Karpas-422 (cell line): ENCODE results near the gene METTL8. TPM values are rescaled to one million over a fixed set of nuclear protein-coding genes. Genes with fewer than 3 reads are reported as not detected.

Experiments used
- DNase-seq: peaks from one replicate; pipeline ENCODE4 v3.0.0-alpha.2; 2015
- H2AFZ ChIP-seq: fragments of 200-600 bp; sonication (generic); 2 replicates; pipeline ENCODE4 v1.6.1; 2014; ENCODE audit warnings: antibody characterized with exemption, low read length, mixed read lengths
- H3K27ac ChIP-seq: fragments of 200-600 bp; sonication (generic); 2 replicates; pipeline ENCODE4 v1.5.1; 2014; ENCODE audit warnings: mild to moderate bottlenecking, low read length, moderate library complexity
- H3K27me3 ChIP-seq: fragments of 200-600 bp; sonication (generic); 2 replicates; pipeline ENCODE4 v1.6.1; 2014; ENCODE audit warnings: low read length, mixed read lengths
- H3K36me3 ChIP-seq: fragments of 200-600 bp; sonication (generic); 2 replicates; pipeline ENCODE4 v1.6.1; 2014; ENCODE audit warnings: low read length, mixed read lengths; ENCODE audit not compliant: insufficient read depth
- H3K4me1 ChIP-seq: fragments of 200-600 bp; sonication (generic); 2 replicates; pipeline ENCODE4 v1.6.1; 2014; ENCODE audit warnings: mild to moderate bottlenecking, low read length, mixed read lengths
- H3K4me2 ChIP-seq: fragments of 200-600 bp; sonication (generic); 2 replicates; pipeline ENCODE4 v1.6.1; 2014; ENCODE audit warnings: low read length, low read depth, mild to moderate bottlenecking; ENCODE audit not compliant: poor library complexity, severe bottlenecking
- H3K4me3 ChIP-seq: fragments of 200-600 bp; sonication (generic); 2 replicates; pipeline ENCODE4 v1.5.1; 2014; ENCODE audit warnings: mild to moderate bottlenecking, antibody characterized with exemption, low read length, mixed read lengths
- H3K79me2 ChIP-seq: fragments of 200-600 bp; sonication (generic); 2 replicates; pipeline ENCODE4 v1.6.1; 2014; ENCODE audit warnings: mild to moderate bottlenecking, low read length, mixed read lengths
- H3K9ac ChIP-seq: fragments of 200-600 bp; sonication (generic); 2 replicates; pipeline ENCODE4 v1.6.0; 2014; ENCODE audit warnings: low read length
- H3K9me2 ChIP-seq: fragments of 200-600 bp; sonication (generic), shearing (Covaris generic); replicated peaks from 2 replicates; pipeline ENCODE4 v1.6.0; 2014; ENCODE audit warnings: mild to moderate bottlenecking, low read length, moderate library complexity; ENCODE audit not compliant: insufficient read depth
- H3K9me3 ChIP-seq: fragments of 300-700, 200-600 bp; sonication (generic); 2 replicates; pipeline ENCODE4 v1.6.1; 2014; ENCODE audit warnings: low read length, mixed read lengths
- H4K20me1 ChIP-seq: fragments of 200-600 bp; sonication (generic); 2 replicates; pipeline ENCODE4 v1.6.1; 2014; ENCODE audit warnings: mild to moderate bottlenecking, antibody characterized with exemption, low read length, low read depth; ENCODE audit not compliant: insufficient read depth
- total RNA-seq: library from RNA; depleted of rRNA; stranded (reverse); fragments of >200 nt; shearing (Covaris generic); gene quantifications from 2 replicates; pipeline ENCODE4 v1.2.3, GENCODE V29; 2014; ENCODE audit warnings: low replicate concordance

METTL8 gene
- total RNA-seq, 1 experiment from 2014 or later = 16.5 TPM

DNA sequence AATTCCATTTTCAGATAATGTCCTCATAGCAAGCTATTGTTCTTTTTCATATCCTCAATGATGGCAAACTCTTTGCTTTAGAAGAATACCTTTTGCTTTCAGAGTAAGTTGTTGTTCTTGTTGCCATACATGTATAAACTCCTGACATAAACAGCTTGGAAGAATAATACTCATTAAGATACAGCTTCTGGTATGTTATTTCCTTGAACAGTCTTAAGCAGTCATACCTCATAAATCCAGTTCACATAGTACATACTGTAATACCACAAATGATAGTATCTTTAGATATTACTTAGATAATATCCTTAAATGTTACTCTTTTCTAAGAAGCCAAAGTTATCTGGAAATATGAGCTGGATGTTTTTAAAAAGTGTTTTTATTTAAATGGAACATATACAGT, 23.2 kb downstream of the METTL8 start:
- H3K4me2 ChIP-seq = no peak overlapping the region
- no peaks in the 10 kb centered on the region for H3K36me3 ChIP-seq
- no peaks in the 10 kb centered on the region for H4K20me1 ChIP-seq
- no peaks in the 10 kb centered on the region for H3K9me2 ChIP-seq
- no peak overlapping the region for H2AFZ ChIP-seq
- H3K4me1 ChIP-seq = peaks cover 6% of the 10 kb centered on the region
- 0 out of 2 replicates have a peak, but pooled peaks cover 4% of the 10 kb centered on the region for H3K79me2 ChIP-seq
- H3K27me3 ChIP-seq = no peaks in the 10 kb centered on the region
- H3K9me3 ChIP-seq = no peaks in the 10 kb centered on the region
- no peak overlapping the region for H3K4me3 ChIP-seq
- no peak for DNase-seq
- H3K27ac ChIP-seq = no peak overlapping the region
- H3K9ac ChIP-seq = no peak overlapping the region

DNA sequence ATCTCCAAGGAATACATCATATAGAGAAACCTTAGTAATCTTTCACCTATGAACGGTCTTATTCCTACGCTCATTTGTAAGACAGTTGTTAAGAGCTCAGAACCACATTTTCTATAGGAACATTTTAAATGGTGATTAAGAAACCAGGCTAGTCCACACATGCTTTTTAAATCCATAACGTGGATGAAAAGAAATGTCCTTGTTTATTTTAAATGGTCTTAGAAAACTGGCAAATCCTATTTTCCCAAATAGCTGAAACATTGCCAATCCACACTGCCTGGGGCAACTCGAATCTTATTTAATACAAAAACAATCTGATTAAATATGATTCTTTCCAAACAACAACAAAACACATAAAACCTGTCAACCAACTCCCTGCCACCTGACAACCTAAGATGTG, 23.7 kb downstream of the METTL8 start:
- H3K4me1 ChIP-seq = peaks cover 5% of the 10 kb centered on the region
- H3K4me3 ChIP-seq = no peak overlapping the region
- H3K36me3 ChIP-seq = no peaks in the 10 kb centered on the region
- no peaks in the 10 kb centered on the region for H4K20me1 ChIP-seq
- H3K27me3 ChIP-seq = no peaks in the 10 kb centered on the region
- no peak overlapping the region for H2AFZ ChIP-seq
- no peak overlapping the region for H3K9ac ChIP-seq
- 0 out of 2 replicates have a peak, but pooled peaks cover 4% of the 10 kb centered on the region for H3K79me2 ChIP-seq
- H3K9me2 ChIP-seq = no peaks in the 10 kb centered on the region
- H3K9me3 ChIP-seq = no peaks in the 10 kb centered on the region
- no peak for DNase-seq
- H3K27ac ChIP-seq = no peak overlapping the region
- H3K4me2 ChIP-seq = no peak overlapping the region

DNA sequence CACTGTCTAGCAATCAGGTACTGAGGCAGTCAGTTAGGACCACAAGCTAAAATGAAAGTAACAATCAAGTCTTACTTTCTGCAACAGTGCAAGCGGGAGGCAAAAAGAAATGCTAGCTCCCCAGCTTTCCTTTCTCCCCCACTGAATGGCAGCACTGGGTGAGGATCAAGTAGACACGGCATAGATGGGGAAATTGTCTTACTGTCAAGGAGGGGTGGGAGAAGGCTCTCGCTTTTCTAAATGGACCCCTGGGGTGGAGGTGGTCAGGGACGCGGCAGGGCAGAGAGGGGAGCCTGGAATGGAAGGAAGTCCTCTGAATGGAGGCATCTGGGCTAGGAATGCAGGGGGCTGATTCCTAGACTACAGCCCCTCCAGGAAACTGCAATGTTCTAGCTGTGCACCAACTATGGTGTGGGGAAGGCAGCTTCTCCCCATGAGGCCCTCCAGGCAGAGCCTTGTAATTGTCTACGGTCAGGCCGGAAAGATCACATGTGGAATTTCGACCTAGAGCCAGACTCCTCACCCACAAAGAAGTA, 24.3 kb downstream of the METTL8 start:
- Histone ChIP-seq H3K4me2 (no peak overlapping the region), H3K79me2 (0 out of 2 replicates have a peak, but pooled peaks cover 4% of the 10 kb centered on the region), H3K4me3 (no peak overlapping the region)

DNA sequence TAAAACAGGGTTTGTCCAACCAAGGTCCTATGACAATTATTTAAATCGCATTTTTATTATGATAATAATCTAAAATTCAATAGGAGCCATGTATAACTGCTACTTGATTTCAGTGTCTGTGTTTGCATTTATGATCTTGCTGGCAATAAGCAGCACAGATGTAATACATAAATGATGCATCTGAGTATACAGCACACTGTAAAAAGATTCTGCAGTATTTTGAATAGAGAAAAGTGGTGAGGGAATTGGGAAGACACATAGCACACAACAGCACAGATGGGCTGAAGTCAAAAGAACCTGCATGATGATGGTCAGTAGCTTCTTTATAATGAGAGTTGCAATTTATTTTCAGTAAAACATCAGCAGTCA, 26.1 kb downstream of the METTL8 start:
- H3K4me2 ChIP-seq = no peak overlapping the region
- H3K9me2 ChIP-seq = no peaks in the 10 kb centered on the region
- no peak overlapping the region for H3K4me3 ChIP-seq
- H3K27ac ChIP-seq = no peak overlapping the region
- H2AFZ ChIP-seq = no peak overlapping the region
- no peaks in the 10 kb centered on the region for H4K20me1 ChIP-seq
- no peaks in the 10 kb centered on the region for H3K27me3 ChIP-seq
- H3K9ac ChIP-seq = no peak overlapping the region
- 0 out of 2 replicates have a peak, but pooled peaks cover 4% of the 10 kb centered on the region for H3K79me2 ChIP-seq
- H3K4me1 ChIP-seq = no peaks in the 10 kb centered on the region
- DNase-seq = no peak
- no peaks in the 10 kb centered on the region for H3K36me3 ChIP-seq
- H3K9me3 ChIP-seq = no peaks in the 10 kb centered on the region

More for the DNA sequence above, 24.3 kb downstream of the METTL8 start:
- Histone ChIP-seq H3K9me3 (no peaks in the 10 kb centered on the region), H4K20me1 (no peaks in the 10 kb centered on the region), H2AFZ (no peak overlapping the region), H3K9ac (no peak overlapping the region), H3K27ac (no peak overlapping the region), H3K9me2 (no peaks in the 10 kb centered on the region), H3K4me1 (peaks cover 5% of the 10 kb centered on the region), H3K27me3 (no peaks in the 10 kb centered on the region), H3K36me3 (no peaks in the 10 kb centered on the region)
- no peak for DNase-seq

DNA sequence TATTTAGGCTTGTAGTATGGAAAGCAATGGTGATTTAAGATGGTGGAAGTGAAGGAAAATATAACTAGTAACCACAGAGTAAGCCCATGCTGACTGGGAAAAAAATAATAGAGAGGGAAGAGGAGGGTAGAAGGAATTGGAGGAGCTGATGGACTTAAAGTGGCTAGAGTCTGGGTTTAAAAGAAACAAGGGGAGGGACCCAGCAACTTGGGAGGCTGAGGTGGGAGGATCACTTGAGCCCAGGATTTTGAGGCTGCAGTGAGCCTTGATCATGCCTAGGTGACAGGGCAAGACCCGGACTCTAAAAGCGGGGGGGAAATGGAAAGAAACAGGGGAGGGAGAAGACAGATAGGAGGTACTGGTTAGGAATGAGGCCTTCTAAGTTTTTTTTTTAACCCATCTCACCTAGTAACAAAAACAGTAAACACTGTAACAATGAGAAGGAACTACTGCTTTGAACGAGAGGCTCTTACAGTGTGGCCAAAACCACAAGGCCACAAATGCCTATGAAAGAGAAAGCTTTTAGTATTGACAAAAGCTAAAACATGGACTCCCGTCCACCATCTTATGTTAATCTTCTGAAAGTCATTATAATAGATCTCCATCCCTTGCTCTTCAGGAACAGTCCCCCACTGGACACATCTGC, 26.6 kb downstream of the METTL8 start:
- Histone ChIP-seq H3K36me3 (no peaks in the 10 kb centered on the region), H3K9me2 (no peaks in the 10 kb centered on the region), H4K20me1 (no peaks in the 10 kb centered on the region), H3K27me3 (no peaks in the 10 kb centered on the region), H3K9me3 (no peaks in the 10 kb centered on the region), H3K79me2 (0 out of 2 replicates have a peak, but pooled peaks cover 4% of the 10 kb centered on the region), H2AFZ (no peak overlapping the region), H3K4me1 (no peaks in the 10 kb centered on the region), H3K4me2 (no peak overlapping the region), H3K9ac (no peak overlapping the region), H3K27ac (no peak overlapping the region), H3K4me3 (no peak overlapping the region)
- no peak for DNase-seq

DNA sequence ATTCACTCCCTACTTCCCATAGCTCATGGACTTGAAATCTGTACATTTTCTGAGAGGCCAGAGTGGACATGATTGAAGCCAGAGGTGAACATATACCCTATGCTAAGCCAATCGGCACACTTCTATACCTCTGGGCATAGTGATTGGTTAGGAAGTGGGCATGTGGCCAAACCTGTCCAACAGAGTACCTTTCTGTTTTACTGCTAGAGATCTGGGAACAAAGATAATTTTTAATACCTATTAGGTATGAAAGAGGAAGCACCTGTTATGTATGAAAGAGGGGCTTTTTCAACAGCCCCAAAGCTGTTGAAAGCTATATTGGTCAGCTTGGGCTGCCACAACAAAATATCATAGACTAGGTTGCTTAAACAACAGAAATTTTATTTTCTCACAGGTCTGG, 27.7 kb downstream of the METTL8 start:
- no peak overlapping the region for H3K27ac ChIP-seq

DNA sequence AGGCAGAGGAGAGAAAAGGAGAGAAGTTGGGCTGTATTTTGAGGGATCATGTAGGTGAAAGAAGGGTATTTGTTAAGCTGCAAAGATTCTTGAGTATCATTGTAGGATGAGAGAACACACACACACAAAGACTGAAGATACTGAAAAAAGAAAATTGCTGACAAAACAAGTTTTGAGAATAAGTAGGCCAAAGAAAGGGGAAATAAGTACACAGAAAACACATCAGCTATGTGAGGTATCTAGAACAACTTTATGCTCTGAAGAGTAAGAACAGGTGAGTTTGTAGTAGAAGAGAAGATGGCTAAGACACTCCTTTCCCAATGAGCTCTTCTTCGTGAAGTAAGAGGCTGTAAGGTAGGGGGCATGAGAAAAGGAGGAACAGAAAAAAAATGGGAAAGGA, 28.2 kb downstream of the METTL8 start:
- Histone ChIP-seq H3K27ac (no peak overlapping the region), H3K4me2 (no peak overlapping the region), H3K27me3 (no peaks in the 10 kb centered on the region), H4K20me1 (no peaks in the 10 kb centered on the region), H3K9me2 (no peaks in the 10 kb centered on the region), H3K4me3 (no peak overlapping the region), H2AFZ (no peak overlapping the region), H3K9ac (no peak overlapping the region), H3K36me3 (no peaks in the 10 kb centered on the region), H3K9me3 (no peaks in the 10 kb centered on the region), H3K4me1 (no peaks in the 10 kb centered on the region), H3K79me2 (0 out of 2 replicates have a peak, but pooled peaks cover 4% of the 10 kb centered on the region)
- DNase-seq = no peak

More for the DNA sequence above, 27.7 kb downstream of the METTL8 start:
- Histone ChIP-seq H3K9me3 (no peaks in the 10 kb centered on the region), H3K4me1 (no peaks in the 10 kb centered on the region), H3K9me2 (no peaks in the 10 kb centered on the region), H3K79me2 (0 out of 2 replicates have a peak, but pooled peaks cover 4% of the 10 kb centered on the region), H3K36me3 (no peaks in the 10 kb centered on the region), H3K9ac (no peak overlapping the region), H2AFZ (no peak overlapping the region), H3K27me3 (no peaks in the 10 kb centered on the region), H3K4me2 (no peak overlapping the region), H4K20me1 (no peaks in the 10 kb centered on the region), H3K4me3 (no peak overlapping the region)
- no peak for DNase-seq

DNA sequence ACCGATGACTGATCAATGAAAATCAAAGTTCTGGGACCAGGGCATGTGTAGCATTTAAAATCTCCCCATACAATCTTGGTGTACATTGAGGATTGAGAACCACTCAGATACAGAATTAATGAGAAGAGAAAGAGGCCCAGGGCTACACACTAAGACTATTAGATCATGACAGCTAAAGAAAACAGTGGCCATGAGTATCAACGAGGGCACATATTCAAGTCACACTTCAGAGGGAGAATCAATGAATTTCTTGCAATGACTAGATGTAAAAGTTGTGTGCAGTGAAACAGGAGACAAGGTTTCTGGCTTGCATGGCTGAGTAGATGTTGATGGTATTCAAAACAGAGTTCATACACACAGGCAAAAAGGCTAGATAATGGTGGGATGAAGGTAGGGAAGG, 29.1 kb downstream of the METTL8 start:
- H3K36me3 ChIP-seq = no peaks in the 10 kb centered on the region
- no peak overlapping the region for H3K9ac ChIP-seq
- no peaks in the 10 kb centered on the region for H4K20me1 ChIP-seq
- no peak overlapping the region for H3K4me2 ChIP-seq
- no peaks in the 10 kb centered on the region for H3K9me2 ChIP-seq
- H3K4me1 ChIP-seq = no peaks in the 10 kb centered on the region
- no peak overlapping the region for H3K4me3 ChIP-seq
- no peaks in the 10 kb centered on the region for H3K9me3 ChIP-seq
- DNase-seq = no peak
- H3K79me2 ChIP-seq = 0 out of 2 replicates have a peak, but pooled peaks cover 4% of the 10 kb centered on the region
- no peak overlapping the region for H3K27ac ChIP-seq
- no peaks in the 10 kb centered on the region for H3K27me3 ChIP-seq
- no peak overlapping the region for H2AFZ ChIP-seq
